ENCODE results near the gene A2M.
"Not testable (repeated sequence)": the region's sequence is repeated elsewhere in the genome, so short reads cannot be mapped to it uniquely, and the experiment has no call there.

The A2M gene

GRCh38 chr12:9144730-9145106 is 29.0 kb upstream of the A2M start:
- no peaks in the 10 kb centered on the region for H3K36me3 ChIP-seq
- no peaks in the 10 kb centered on the region for H3K4me1 ChIP-seq
- no peak overlapping the region for H3K4me3 ChIP-seq (ENCODE audit: low read depth, low read length)
- H3K9me3 ChIP-seq, result no peaks in the 10 kb centered on the region
- TF ChIP-seq CTCF (IDR thresholded peaks at IDR 0.05; ENCODE audit: low read depth, low read length), result no peak
- H3K27me3 ChIP-seq, result no peaks in the 10 kb centered on the region
- DNase-seq, result no peak

- no peak for DNase-seq
- no peaks in the 10 kb centered on the region for H3K9me3 ChIP-seq
- no peak for TF ChIP-seq CTCF (IDR thresholded peaks at IDR 0.05; ENCODE audit: low read depth, low read length)
- H3K27me3 ChIP-seq, result no peaks in the 10 kb centered on the region
- H3K4me1 ChIP-seq, result no peaks in the 10 kb centered on the region
- H3K4me3 ChIP-seq (ENCODE audit: low read depth, low read length), result no peak overlapping the region
- H3K36me3 ChIP-seq, result no peaks in the 10 kb centered on the region
Measured at GRCh38 chr12:9143929-9144729, 28.4 kb upstream of the A2M start.

- Histone ChIP-seq H3K36me3 (no peaks in the 10 kb centered on the region), H3K4me3 (ENCODE audit: low read depth, low read length) (no peak overlapping the region), H3K4me1 (no peaks in the 10 kb centered on the region), H3K27me3 (no peaks in the 10 kb centered on the region), H3K9me3 (no peaks in the 10 kb centered on the region)
- no peak for DNase-seq
- no peak for TF ChIP-seq CTCF (IDR thresholded peaks at IDR 0.05; ENCODE audit: low read depth, low read length)
Measured at GRCh38 chr12:9143137-9143536, 27.4 kb upstream of the A2M start.

- H3K9me3 ChIP-seq; H3K36me3 ChIP-seq; DNase-seq; H3K27me3 ChIP-seq; H3K4me3 ChIP-seq (ENCODE audit: low read depth, low read length); H3K4me1 ChIP-seq: not testable (repeated sequence)
Measured at GRCh38 chr12:9139588-9140290, 24.0 kb upstream of the A2M start.

- Histone ChIP-seq H3K27me3 (no peaks in the 10 kb centered on the region), H3K9me3 (no peaks in the 10 kb centered on the region), H3K4me3 (ENCODE audit: low read depth, low read length) (no peak overlapping the region), H3K36me3 (no peaks in the 10 kb centered on the region), H3K4me1 (no peaks in the 10 kb centered on the region)
- no peak for DNase-seq
- TF ChIP-seq CTCF (IDR thresholded peaks at IDR 0.05; ENCODE audit: low read depth, low read length), result no peak
Measured at GRCh38 chr12:9135903-9136310, 20.2 kb upstream of the A2M start.

GRCh38 chr12:9134981-9135628 is 19.4 kb upstream of the A2M start:
- Histone ChIP-seq H3K9me3 (no peaks in the 10 kb centered on the region), H3K4me3 (ENCODE audit: low read depth, low read length) (no peak overlapping the region), H3K27me3 (no peaks in the 10 kb centered on the region), H3K36me3 (no peaks in the 10 kb centered on the region), H3K4me1 (no peaks in the 10 kb centered on the region)
- peak; percentile 11 for DNase-seq
- peak; percentile 56 for TF ChIP-seq CTCF (IDR thresholded peaks at IDR 0.05; ENCODE audit: low read depth, low read length)
